ENCODE results near the gene NOP58.
"Not testable (repeated sequence)": the region's sequence is repeated elsewhere in the genome, so short reads cannot be mapped to it uniquely, and the experiment has no call there.

Gene NOP58

DNA sequence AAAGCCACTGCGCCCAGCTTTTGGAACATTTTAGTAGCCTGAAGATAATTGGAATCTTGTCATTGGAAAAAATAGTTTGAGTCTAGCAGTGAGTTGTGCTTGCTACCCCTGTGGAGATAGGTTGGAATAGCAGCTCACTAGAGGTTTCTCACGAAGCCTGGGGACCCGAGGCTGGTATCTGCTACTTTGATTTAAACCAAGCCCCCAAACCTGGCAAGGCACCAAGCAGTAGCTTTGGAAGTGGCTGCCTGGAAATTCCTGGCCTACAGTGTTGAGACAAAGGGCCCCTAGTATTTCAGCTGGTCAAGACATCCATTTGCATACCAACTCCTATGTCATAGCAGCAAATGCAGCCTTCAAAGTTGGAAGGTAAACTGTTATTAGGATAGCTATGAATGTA, 42.1 kb downstream of the NOP58 start:
- no peak for DNase-seq (ENCODE audit: low read depth in 2 of 2)

DNA sequence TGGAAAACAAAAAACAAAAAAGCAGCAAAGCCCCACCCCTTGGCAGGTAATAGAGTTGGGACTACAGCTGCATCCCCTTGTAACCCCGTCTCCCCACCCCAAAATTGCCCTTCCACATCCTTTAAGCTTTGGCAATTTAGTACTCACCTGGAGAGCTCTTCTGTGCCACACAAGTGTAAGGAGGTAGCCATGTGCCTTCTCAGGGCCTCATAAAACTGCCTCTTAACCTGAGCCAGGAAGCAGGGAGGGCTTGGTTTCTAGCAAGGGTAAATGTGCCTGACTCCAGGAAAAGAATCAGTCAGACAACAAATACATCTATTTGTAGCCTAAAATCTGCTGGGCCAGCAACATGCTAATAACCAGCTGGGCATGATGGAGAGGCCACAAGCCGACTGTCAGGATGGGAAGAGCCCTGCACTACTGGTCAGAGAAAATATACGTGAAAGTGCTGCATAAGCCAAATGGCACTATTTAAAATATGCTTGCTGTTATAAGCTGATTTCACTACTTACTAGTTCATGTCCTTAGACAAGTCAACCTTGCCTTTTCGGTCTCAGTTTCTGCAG, 46.3 kb downstream of the NOP58 start:
- DNase-seq (ENCODE audit: low read depth in 2 of 2), result no peak

DNA sequence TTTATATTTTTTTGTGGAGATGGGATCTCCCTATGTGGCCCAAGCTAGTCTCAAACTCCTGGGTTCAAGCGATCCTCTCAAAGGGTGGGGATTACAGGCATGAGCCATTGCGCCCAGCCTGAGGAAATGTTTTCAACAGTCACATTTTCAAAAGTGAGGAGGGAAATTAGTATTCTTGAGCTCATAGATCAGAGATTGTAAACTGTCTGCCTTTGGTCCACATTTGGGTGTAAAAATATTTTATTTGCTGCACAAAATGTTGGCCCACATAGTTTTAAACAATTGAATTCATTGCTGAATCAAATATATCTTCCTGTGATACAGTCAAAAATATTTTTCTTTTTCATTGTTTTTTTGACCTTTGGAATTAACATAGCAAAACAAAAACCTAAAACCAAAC, 48.6 kb downstream of the NOP58 start:
- DNase-seq (ENCODE audit: low read depth in 2 of 2), result no peak

DNA sequence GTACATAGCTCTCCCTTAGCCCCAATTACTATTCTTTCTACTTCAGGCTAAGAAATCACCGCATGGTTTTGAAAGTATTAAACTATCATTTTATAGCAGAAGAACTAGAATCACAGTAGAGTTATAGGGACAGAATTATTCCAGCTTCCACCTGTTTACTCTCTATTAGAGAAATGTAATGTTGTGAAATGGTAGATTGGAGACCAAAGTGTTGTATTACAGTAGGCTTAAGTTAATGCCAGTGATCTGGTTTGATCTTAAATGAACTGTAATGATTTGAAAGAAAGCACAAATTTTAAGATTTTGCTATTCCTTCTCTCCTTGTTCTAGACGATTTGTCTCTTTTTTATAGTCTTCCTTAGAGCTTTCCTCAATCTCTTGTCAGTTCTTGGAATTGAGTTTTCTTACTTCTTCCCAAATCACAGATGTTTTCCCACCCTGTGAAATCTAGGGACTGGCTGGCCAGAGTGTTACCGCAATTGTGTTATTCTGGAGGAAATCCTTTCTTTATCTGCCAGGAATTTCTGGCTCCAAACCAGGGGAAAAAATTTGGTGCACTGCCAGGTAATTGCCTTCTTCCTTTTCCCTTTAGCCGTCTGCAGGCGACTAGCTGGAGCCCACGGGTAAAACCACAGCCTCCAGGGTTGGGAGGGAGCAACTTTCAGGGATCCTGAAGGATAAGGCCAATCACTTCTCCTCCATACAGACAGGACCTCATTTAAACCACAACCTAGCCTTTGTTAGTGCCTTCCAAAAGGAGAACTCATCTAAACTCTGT, 51.7 kb downstream of the NOP58 start:
- DNase-seq (ENCODE audit: low read depth in 2 of 2), result no peak

- DNase-seq (ENCODE audit: low read depth in 2 of 2), result not testable (repeated sequence)
These were observed 54.8 kb downstream of the NOP58 start for GRCh38 chr2:202320362-202320761.

GRCh38 chr2:202322435-202322834, 56.9 kb downstream of the NOP58 start:
- no peak for DNase-seq (ENCODE audit: low read depth in 2 of 2)

- no peak for DNase-seq (ENCODE audit: low read depth in 2 of 2)
These were observed 62.3 kb downstream of the NOP58 start for GRCh38 chr2:202327858-202328257.

DNA sequence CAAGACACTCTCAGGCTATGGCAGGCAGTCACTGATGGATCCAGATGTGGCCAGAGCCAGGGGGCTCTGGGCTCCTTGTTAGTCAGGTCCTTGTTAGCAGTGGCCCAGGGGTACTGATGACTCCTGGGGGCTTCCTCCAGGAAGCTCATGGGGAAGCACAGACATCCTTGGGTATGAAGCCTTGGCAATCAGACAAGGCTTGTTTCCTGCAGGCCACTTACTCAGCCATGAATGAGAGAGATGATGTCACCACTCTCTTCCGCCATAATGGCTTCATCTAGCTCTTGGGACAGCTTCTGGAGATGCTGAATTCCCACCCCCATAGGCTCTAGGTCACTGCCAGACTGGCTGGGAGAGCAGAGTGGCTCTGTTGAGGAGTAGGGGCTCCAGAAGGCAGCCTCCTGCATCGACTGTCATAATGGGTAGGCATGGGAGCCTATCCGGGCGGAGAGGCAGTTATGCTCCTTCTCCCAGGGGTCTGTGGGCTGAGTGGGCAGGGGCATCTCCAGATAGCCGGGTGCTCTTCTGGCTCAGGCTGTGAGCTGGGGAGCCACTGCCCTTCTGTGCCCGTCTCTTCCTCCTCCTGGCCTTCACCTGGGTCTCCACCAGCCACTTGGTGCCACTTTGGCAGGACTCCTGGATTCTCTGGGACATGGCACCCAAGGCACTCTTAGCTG, 70.4 kb downstream of the NOP58 start:
- no peak for DNase-seq (ENCODE audit: low read depth in 2 of 2)

- DNase-seq (ENCODE audit: low read depth in 2 of 2), result no peak
These were observed 71.6 kb downstream of the NOP58 start for GRCh38 chr2:202337151-202337550.

DNA sequence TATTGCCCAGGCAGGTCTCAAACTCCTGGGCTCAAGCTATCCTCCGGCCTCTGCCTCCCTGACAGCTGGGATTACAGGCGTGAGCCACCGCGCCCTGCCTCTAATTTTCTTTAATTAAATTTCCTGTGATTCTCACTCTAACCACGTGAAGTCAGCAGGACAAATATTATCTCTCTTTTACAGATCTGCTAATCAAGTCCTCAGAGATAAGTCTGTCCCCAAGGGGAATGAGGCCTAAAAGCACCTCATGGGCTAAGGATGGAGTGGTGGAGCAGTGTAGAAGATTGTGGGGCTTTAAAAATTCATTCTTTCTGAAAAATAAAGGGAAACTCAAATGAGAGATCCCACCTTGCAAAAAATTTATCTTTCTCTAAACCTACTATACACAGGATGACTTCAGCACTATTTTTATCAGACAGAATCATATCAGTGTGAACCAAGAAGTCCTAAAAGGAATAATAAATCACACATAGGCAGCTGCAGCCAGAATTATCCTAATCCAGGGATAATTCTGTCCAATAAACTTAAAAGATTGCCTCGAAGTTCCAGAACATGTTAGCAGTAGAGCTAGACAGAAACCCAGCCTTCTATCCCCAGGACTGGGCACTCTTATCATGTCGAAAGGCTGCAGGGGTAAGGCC, 72.3 kb downstream of the NOP58 start:
- DNase-seq (ENCODE audit: low read depth in 2 of 2), result no peak

DNA sequence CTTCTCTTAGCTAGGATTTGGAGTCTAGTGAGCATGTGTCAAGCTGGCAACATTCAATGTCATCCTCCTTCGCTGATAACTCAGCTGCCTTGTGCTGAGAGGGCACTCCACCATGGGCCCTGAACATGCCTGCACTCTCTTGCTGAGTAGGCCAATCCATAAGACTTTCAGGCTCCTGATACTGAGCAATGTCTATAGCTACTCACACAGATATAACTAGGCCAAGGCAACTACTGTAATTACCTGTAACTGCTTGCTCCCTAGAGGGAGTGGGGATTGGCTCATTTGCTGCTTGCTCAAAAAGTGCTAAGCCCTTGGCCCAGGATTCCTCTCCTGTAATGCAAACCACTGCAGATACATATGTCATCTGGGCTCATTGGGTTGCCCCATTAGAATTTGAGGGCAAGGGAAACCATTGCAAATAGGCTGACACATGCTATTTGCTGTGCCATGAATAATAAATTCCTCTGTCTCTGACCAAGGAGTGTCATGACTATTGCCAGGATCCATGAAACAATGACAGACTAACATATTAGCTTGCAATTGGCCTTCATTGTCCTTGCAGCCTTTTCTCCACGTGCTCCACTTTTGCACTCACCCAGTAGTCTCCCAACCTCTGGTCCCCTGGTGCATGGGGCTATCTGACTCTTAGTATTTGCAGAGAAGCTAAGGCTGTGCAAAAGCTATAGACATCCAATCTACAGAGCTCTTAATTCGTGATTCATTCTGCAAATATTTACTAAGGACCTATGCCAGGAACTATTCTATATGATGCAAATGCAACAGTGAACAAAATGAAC, 73.7 kb downstream of the NOP58 start:
- DNase-seq (ENCODE audit: low read depth in 2 of 2), result no peak

DNA sequence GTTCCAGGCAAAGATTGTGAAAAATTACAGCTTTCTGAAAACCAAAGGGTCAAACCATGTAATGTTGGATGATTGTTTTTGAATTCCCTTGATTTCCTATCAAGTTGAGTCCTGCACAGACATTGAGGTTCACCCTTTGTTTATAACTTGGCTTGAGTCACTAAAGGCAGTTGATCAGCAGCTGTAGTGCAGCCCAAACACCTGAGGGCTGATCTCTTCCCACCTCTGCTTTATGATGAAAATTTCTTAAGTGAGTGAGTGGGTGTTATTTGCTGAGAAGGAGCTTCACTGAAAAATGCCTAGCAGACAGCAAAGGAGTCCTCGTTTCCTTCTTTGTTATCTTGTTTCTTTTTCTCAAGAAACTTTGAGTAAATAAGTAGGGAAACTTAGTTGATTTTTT, 78.6 kb downstream of the NOP58 start:
- no peak for DNase-seq (ENCODE audit: low read depth in 2 of 2)

DNA sequence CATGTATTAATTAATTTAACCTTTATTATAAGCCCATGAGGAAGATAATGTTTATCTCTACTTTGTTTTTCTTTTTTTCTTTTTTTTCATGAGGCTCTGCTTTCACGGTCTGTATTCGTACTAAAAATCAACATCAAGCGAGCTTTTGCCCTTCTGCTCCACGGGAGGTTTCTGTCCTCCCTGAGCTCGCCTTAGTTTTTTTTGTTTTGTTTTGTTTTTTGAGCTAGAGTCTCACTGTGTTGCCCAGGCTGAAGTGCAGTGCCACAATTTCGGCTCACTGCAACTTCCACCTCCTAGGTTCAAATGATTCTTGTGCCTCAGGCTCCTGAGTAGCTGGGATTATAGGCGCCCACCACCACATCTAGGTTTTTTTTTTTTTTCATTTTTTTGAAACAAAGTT, 80.6 kb downstream of the NOP58 start:
- DNase-seq (ENCODE audit: low read depth in 2 of 2), result no peak
